Neural progenitor cell (in vitro differentiated cells): ENCODE results near the gene LRRC1.

Source experiments
- EZH2 ChIP-seq: fragments of 200-600 bp; sonication (generic); IDR thresholded peaks from 2 replicates; pipeline ENCODE4 v1.6.1; 2017; ENCODE audit warnings: antibody characterized with exemption, mild to moderate bottlenecking, moderate library complexity
- EZH2phosphoT487 ChIP-seq: fragments of 200-600 bp; sonication (generic); IDR thresholded peaks from 2 replicates; pipeline ENCODE4 v1.6.1; 2017; ENCODE audit warnings: antibody characterized with exemption
- TF ChIP-seq, protein P1 (sequence below): fragments of 200-600 bp; sonication (generic); IDR thresholded peaks from 2 replicates; pipeline ENCODE4 v1.5.1; 2017; ENCODE audit warnings: antibody characterized with exemption, mild to moderate bottlenecking

DNA sequence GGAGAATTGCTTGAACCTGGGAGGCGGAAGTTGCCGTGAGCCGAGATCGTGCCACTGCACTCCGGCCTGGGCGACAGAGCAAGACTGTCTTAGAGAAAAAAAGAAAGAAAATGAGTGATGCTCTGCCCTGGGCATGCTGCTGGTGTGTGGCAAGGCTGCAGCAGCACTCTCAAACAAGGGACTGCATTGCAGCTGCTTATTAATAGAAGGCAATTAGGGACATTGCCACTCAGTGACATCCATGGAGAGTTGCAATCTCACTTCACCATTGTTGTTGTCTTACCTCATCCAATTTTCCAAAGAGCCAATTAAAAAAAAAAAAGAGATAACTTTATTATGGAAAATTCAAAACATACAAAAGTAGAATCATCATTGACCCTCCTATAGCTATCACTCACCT, 131.1 kb downstream of the LRRC1 start:
- TF ChIP-seq, protein P1, sequence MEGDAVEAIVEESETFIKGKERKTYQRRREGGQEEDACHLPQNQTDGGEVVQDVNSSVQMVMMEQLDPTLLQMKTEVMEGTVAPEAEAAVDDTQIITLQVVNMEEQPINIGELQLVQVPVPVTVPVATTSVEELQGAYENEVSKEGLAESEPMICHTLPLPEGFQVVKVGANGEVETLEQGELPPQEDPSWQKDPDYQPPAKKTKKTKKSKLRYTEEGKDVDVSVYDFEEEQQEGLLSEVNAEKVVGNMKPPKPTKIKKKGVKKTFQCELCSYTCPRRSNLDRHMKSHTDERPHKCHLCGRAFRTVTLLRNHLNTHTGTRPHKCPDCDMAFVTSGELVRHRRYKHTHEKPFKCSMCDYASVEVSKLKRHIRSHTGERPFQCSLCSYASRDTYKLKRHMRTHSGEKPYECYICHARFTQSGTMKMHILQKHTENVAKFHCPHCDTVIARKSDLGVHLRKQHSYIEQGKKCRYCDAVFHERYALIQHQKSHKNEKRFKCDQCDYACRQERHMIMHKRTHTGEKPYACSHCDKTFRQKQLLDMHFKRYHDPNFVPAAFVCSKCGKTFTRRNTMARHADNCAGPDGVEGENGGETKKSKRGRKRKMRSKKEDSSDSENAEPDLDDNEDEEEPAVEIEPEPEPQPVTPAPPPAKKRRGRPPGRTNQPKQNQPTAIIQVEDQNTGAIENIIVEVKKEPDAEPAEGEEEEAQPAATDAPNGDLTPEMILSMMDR = no peak
- no peak for TF ChIP-seq EZH2
- no peak for TF ChIP-seq EZH2phosphoT487
